HCT116 (cell line): Measurements from ENCODE around the gene WNK1. TPM values are rescaled to one million over a fixed set of nuclear protein-coding genes. Genes with fewer than 3 reads are reported as not detected.

ENCODE experiments used
- ATAC-seq: fragments of 200-7000 bp; cut with Tn5 transposase; 2 replicates; pipeline ENCODE4 v1.9.1; 2020; ENCODE audit warnings: mild to moderate bottlenecking, moderate library complexity
- BruUV-seq: library from RNA; stranded (reverse); fragments of 400-500 nt; replicated peaks from 2 replicates; lab custom pipeline; 2021; lab: Mats Ljungman, UMichigan
- CTCF ChIA-PET: fragments of 300-600 bp; sonication (Branson Sonifier 250); formaldehyde crosslinking; loops from one replicate; lab custom pipeline; 2021; ENCODE audit warnings: antibody characterized with exemption; lab: Charles Lee
- POLR2A ChIA-PET: fragments of 300-600, 350-600 bp; sonication (Branson Sonifier 250); formaldehyde crosslinking; loops from one replicate; lab custom pipeline; 2021; ENCODE audit warnings: antibody characterized with exemption; lab: Charles Lee
- RAD21 ChIA-PET, 2 experiments: fragments of 300-600 bp; sonication (Branson Sonifier 250); formaldehyde crosslinking; loops; one replicate each; lab custom pipeline; 2023; ENCODE audit warnings: low total read pairs in 2 of 2; ENCODE audit not compliant: uncharacterized antibody in 2 of 2, unreplicated experiment in 2 of 2, low non-redundant PET in 1 of 2; lab: Charles Lee
- DNase-seq: peaks from one replicate; pipeline ENCODE4 v3.0.0-alpha.2; 2010; ENCODE audit warnings: low read depth, low spot score
- H2AFZ ChIP-seq: fragments of 200-600 bp; shearing (Covaris generic), sonication (generic); 2 replicates; pipeline ENCODE4 v1.6.1; 2017; ENCODE audit warnings: low read depth, mixed run types, mixed read lengths, antibody characterized with exemption, low read length; ENCODE audit not compliant: poor library complexity, severe bottlenecking
- H3K27ac ChIP-seq: 2 replicates; pipeline ENCODE4 v1.5.1; 2012; ENCODE audit warnings: low read depth, low read length
- H3K27me3 ChIP-seq: fragments of 200-600 bp; sonication (generic); 2 replicates; pipeline ENCODE4 v1.6.1; 2016; ENCODE audit warnings: mixed run types, low read length, mixed read lengths; ENCODE audit not compliant: insufficient read depth
- H3K36me3 ChIP-seq, 2 experiments: fragments of 200-500 bp in 1 of 2; fragments of 200-600 bp in 1 of 2; sonication (Bioruptor generic) in 1 of 2; sonication (generic) in 1 of 2; 2 replicates each; pipeline versions ENCODE4 v1.5.1 to v1.6.1; 2014 to 2016; ENCODE audit warnings: low read length in 2 of 2, inconsistent platforms in 1 of 2, mixed read lengths in 1 of 2, mixed run types in 1 of 2; ENCODE audit not compliant: insufficient read depth in 2 of 2, control insufficient read depth in 1 of 2
- H3K4me1 ChIP-seq, 2 experiments: fragments of 200-600 bp in 1 of 2; sonication (generic) in 1 of 2; 2 replicates each; pipeline versions ENCODE4 v1.5.1 to v1.6.1; 2012 to 2017; ENCODE audit warnings: low read length in 2 of 2, inconsistent platforms in 1 of 2, mild to moderate bottlenecking in 1 of 2, mixed read lengths in 1 of 2, mixed run types in 1 of 2, moderate library complexity in 1 of 2; ENCODE audit not compliant: insufficient read depth in 2 of 2, control insufficient read depth in 1 of 2
- H3K4me2 ChIP-seq: fragments of 200-600 bp; sonication (generic); 2 replicates; pipeline ENCODE4 v1.6.1; 2017; ENCODE audit warnings: mixed run types, low read length, mixed read lengths
- H3K4me3 ChIP-seq, 2 experiments: fragments of 200-600 bp in 1 of 2; sonication (generic) in 1 of 2; replicated peaks in 1 of 2; 2 replicates each; pipeline ENCODE4 v1.5.1; 2011 to 2016; ENCODE audit warnings: low read length in 2 of 2, control low read depth in 1 of 2, low read depth in 1 of 2, mild to moderate bottlenecking in 1 of 2, mixed read lengths in 1 of 2, mixed run types in 1 of 2
- H3K79me2 ChIP-seq: fragments of 200-600 bp; sonication (generic); 2 replicates; pipeline ENCODE4 v1.6.1; 2017; ENCODE audit warnings: mild to moderate bottlenecking, mixed run types, low read length, moderate library complexity, mixed read lengths; ENCODE audit not compliant: insufficient read depth
- H3K9ac ChIP-seq: fragments of 200-600 bp; sonication (generic); 2 replicates; pipeline ENCODE4 v1.6.1; 2016; ENCODE audit warnings: low read length, mixed read lengths
- H3K9me2 ChIP-seq: fragments of 200-600 bp; sonication (generic), shearing (Covaris generic); 2 replicates; pipeline ENCODE4 v1.6.1; 2017; ENCODE audit warnings: mixed run types, mild to moderate bottlenecking, moderate library complexity; ENCODE audit not compliant: insufficient read depth
- H3K9me3 ChIP-seq, 2 experiments: fragments of 200-500 bp in 1 of 2; fragments of 200-600 bp in 1 of 2; sonication (Bioruptor generic) in 1 of 2; sonication (generic) in 1 of 2; 2 replicates each; pipeline ENCODE4 v1.6.1; 2014 to 2017; ENCODE audit warnings: low read length in 2 of 2, mixed read lengths in 2 of 2, inconsistent platforms in 1 of 2, low read depth in 1 of 2, mild to moderate bottlenecking in 1 of 2, mixed run types in 1 of 2, moderate library complexity in 1 of 2; ENCODE audit not compliant: control insufficient read depth in 1 of 2, insufficient read depth in 1 of 2
- H4K20me1 ChIP-seq: fragments of 200-600 bp; sonication (generic), shearing (Covaris generic); 2 replicates; pipeline ENCODE4 v1.6.1; 2017; ENCODE audit warnings: mixed run types, mild to moderate bottlenecking, moderate library complexity; ENCODE audit not compliant: insufficient read depth
- CBX3 ChIP-seq: IDR thresholded peaks from 2 replicates; pipeline ENCODE4 v1.6.1; 2012; ENCODE audit warnings: low read depth
- CEBPB ChIP-seq: IDR thresholded peaks from 2 replicates; pipeline ENCODE4 v1.6.1; 2012; ENCODE audit warnings: low read depth
- EGR1 ChIP-seq: IDR thresholded peaks from 2 replicates; pipeline ENCODE4 v1.6.1; 2012; ENCODE audit warnings: low read depth
- ELF1 ChIP-seq: IDR thresholded peaks from 2 replicates; pipeline ENCODE4 v1.6.1; 2012; ENCODE audit warnings: low read depth, borderline replicate concordance
- EZH2 ChIP-seq: fragments of 200-600 bp; sonication (generic); IDR thresholded peaks from 2 replicates; pipeline ENCODE4 v1.6.1; 2017; ENCODE audit warnings: antibody characterized with exemption, mixed run types
- FOSL1 ChIP-seq: IDR thresholded peaks from 2 replicates; pipeline ENCODE4 v1.6.1; 2012; ENCODE audit warnings: low read depth
- JUND ChIP-seq: IDR thresholded peaks from 2 replicates; pipeline ENCODE4 v1.6.1; 2012
- POLR2A ChIP-seq: IDR thresholded peaks from 2 replicates; pipeline ENCODE4 v1.7.0; 2011; ENCODE audit warnings: borderline replicate concordance; ENCODE audit not compliant: insufficient read depth, insufficient read length; ENCODE audit errors: extremely low read depth
- RAD21 ChIP-seq: IDR thresholded peaks from 2 replicates; pipeline ENCODE4 v1.6.1; 2012; ENCODE audit warnings: low read depth, mild to moderate bottlenecking
- SIN3A ChIP-seq: IDR thresholded peaks from 2 replicates; pipeline ENCODE4 v1.6.1; 2012; ENCODE audit warnings: low read depth
- SP1 ChIP-seq: IDR thresholded peaks from 2 replicates; pipeline ENCODE4 v1.6.1; 2012; ENCODE audit warnings: low read depth
- SRF ChIP-seq: IDR thresholded peaks from 2 replicates; pipeline ENCODE4 v1.6.1; 2012; ENCODE audit warnings: low read depth
- YY1 ChIP-seq: IDR thresholded peaks from 2 replicates; pipeline ENCODE4 v1.6.1; 2011; ENCODE audit warnings: low read length, low read depth, moderate library complexity, mild to moderate bottlenecking; ENCODE audit not compliant: insufficient replicate concordance; ENCODE audit errors: extremely low read depth
- ZFX ChIP-seq: fragments of 450-650 bp; IDR thresholded peaks from 2 replicates; pipeline ENCODE4 v1.6.1; 2017
- intact Hi-C: fragments of 100-400 bp; cut with micrococcal nuclease; formaldehyde crosslinking; loops from 2 replicates; pipeline ENCODE4 v1.10.0; 2022
- total RNA-seq: library from RNA; stranded (reverse); gene quantifications from one replicate; pipeline ENCODE4 v1.2.1, GENCODE V29; 2021; ENCODE audit not compliant: unreplicated experiment
- TF ChIP-seq, protein P1 (sequence below): IDR thresholded peaks from 2 replicates; pipeline ENCODE4 v1.6.1; 2011; ENCODE audit warnings: mild to moderate bottlenecking, low read length, moderate library complexity; ENCODE audit not compliant: insufficient replicate concordance; ENCODE audit errors: extremely low read depth

WNK1 gene
- total RNA-seq, 1 experiment from 2014 or later: 81.0 TPM

DNA sequence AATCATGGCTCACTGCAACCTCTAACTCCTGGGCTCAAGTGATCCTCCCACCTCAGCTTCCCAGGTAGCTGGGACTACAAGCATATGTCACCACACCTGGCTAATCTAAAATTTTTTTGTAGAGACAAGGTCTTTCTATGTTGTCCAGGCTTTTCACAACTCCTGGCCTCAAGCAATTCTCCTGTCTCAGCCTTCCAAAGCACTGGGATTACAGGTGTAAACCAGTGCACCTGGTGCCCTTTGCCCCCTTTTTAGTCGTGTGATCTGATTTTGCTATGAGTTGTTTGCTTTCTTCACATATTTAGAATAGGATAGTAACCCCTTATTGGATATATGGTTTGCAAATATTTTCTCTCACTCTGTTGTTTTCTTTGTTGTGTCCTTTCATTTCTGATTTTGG is 198.8 kb downstream of the WNK1 start (continued):
- TF ChIP-seq, protein P1, sequence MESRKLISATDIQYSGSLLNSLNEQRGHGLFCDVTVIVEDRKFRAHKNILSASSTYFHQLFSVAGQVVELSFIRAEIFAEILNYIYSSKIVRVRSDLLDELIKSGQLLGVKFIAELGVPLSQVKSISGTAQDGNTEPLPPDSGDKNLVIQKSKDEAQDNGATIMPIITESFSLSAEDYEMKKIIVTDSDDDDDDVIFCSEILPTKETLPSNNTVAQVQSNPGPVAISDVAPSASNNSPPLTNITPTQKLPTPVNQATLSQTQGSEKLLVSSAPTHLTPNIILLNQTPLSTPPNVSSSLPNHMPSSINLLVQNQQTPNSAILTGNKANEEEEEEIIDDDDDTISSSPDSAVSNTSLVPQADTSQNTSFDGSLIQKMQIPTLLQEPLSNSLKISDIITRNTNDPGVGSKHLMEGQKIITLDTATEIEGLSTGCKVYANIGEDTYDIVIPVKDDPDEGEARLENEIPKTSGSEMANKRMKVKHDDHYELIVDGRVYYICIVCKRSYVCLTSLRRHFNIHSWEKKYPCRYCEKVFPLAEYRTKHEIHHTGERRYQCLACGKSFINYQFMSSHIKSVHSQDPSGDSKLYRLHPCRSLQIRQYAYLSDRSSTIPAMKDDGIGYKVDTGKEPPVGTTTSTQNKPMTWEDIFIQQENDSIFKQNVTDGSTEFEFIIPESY: no peak
- no peak for TF ChIP-seq ZFX
- TF ChIP-seq JUND: no peak
- no peak for TF ChIP-seq EGR1
- no peak for TF ChIP-seq ELF1
- no peak for TF ChIP-seq FOSL1
- TF ChIP-seq EZH2: no peak
- TF ChIP-seq SP1: no peak
- TF ChIP-seq POLR2A: no peak
- no peak for TF ChIP-seq CEBPB
- no peak for TF ChIP-seq YY1
- TF ChIP-seq CBX3: no peak
- no peak for TF ChIP-seq RAD21

DNA sequence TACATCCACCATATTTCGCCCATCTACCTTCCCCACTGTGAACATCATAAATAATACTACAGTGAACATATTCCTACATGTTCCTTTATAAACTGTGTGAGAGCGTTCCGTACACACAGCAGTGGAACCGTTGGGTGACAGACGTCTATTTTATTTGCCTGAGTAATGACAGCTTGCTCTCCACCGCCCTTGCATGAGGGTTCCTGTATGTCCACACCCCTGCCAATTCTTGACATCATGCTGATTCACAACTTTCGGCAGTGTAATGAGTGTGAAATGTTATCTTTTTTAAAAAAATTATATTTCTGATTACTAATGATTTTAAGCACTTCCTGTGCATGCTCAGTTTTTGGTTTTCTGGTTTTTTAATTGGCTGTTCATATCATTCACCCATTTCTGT is 201.4 kb downstream of the WNK1 start:
- H3K27ac ChIP-seq: no peak overlapping the region
- no peak overlapping the region for H3K4me3 ChIP-seq
- intact Hi-C loops: no loop called here
- no peak overlapping the region for H3K4me2 ChIP-seq
- H3K9me3 ChIP-seq: no peaks in the 10 kb centered on the region
- no peaks in the 10 kb centered on the region for H4K20me1 ChIP-seq
- POLR2A ChIA-PET: no interaction called here
- no peak for TF ChIP-seq SIN3A
- TF ChIP-seq, protein P1: no peak
- no peak for TF ChIP-seq FOSL1
- no peak for TF ChIP-seq EZH2
- no peak for TF ChIP-seq ELF1
- no peak for TF ChIP-seq SRF
- TF ChIP-seq ZFX: no peak
- TF ChIP-seq JUND: no peak
- TF ChIP-seq RAD21: no peak
- RAD21 ChIA-PET: no interaction called here
- no peaks in the 10 kb centered on the region for H3K36me3 ChIP-seq
- CTCF ChIA-PET: no interaction called here
- ATAC-seq: no peak
- H3K79me2 ChIP-seq: peaks cover 5% of the 10 kb centered on the region
- no peaks in the 10 kb centered on the region for H3K9me2 ChIP-seq
- DNase-seq: no peak
- BruUV-seq: no TSS peak
- no peak overlapping the region for H2AFZ ChIP-seq
- H3K4me1 ChIP-seq: peaks cover 0 to 7% of the 10 kb centered on the region in 2 experiments; a peak in 2 of 4 replicates
- no peak overlapping the region for H3K9ac ChIP-seq
- no peaks in the 10 kb centered on the region for H3K27me3 ChIP-seq
